Activated T-cell treated with anti-CD3 and anti-CD28 coated beads for 4 hours (primary cell): ENCODE data around the gene ABI1.

ENCODE experiments used
- DNase-seq: peaks from one replicate; pipeline ENCODE4 v3.0.0-alpha.2; 2020

Gene ABI1

GRCh38 chr10:26854524-26854923 lies 6.2 kb downstream of the ABI1 start:
- DNase-seq, result no peak

DNA sequence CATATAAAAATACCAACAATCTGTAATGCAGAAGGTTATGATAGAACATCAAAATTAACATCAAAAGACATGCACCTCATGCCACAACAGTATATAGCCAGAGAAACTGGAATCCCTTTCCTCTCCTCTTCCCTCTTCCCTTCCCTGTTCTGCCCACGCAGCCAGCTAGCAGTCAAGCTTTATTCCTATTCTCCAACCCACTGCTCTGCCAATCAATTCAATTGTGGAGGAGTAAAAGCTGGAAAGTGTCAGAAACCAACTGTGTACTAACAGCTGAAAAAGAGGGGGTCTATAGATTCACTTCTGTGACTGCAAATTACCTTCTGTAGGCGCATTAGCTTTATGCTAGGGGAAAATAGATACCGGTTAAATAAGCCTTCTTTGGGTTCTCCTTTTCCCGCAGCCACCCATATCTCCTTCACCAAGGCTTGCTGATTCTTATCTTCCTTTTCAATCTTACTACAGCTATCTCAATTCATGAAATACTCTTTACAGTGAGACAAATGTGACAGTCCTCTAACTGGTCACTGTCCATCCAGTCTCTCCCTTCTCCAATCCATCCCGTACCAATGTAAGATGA lies 16.3 kb downstream of the ABI1 start:
- no peak for DNase-seq

- DNase-seq, result no peak
These were observed 17.0 kb downstream of the ABI1 start for GRCh38 chr10:26843736-26844135.

- no peak for DNase-seq
These were observed 18.9 kb downstream of the ABI1 start for GRCh38 chr10:26841733-26842317.

DNA sequence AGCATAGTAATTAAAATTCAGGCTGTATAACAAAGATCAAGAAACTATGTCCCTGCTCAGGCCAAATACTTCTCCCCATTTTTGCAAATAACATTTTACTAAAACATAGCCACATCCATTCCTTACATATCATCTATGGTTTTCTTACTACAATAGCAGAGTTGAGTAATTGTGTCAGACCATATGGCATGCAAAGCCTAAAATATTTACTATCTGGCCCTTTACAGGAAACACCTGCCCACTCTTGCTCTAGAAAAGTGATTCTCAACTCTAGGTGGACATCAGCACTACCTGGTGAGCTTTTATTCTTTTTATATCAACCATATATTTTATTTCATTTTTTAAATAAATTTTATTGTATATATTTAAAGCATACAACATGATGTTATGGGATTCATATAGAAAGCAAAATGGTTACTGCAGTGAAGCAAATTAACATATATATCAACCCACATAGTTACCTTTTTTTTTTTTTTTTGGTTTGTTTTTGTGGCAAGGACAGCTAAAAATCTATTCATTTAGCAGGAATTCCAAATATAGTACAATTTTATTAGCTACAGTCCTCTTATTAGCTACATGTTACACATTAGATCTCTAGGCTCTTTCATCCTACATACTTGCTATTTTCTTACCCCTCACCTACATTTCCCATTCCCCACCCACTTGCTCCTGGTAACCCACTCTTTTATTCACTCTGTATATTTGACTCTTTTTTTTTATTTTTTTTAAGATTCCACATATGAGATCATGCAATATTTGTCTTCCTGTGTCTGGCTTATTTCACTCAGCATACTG lies 19.6 kb downstream of the ABI1 start:
- DNase-seq, result no peak

- DNase-seq, result no peak
These were observed 20.7 kb downstream of the ABI1 start for GRCh38 chr10:26839966-26840627.

DNA sequence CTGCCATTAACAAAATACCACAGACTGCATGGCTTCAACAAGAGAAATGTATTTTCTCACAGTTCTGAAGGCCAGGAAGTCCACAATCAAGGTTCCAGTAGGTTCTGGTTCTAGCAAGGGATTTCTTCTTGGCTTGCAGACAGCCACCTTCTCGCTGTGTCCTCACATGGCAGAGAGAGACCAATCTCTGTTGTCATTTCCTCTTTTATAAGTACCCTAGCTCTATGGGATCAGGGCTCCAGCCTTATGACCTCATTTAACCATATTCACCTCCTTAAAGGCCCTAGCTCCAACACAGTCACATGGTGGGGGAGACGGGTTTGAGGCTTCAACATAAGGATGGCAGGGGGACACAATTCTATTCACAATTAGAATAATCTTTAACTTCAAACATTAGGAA lies 23.6 kb downstream of the ABI1 start:
- DNase-seq, result no peak

DNA sequence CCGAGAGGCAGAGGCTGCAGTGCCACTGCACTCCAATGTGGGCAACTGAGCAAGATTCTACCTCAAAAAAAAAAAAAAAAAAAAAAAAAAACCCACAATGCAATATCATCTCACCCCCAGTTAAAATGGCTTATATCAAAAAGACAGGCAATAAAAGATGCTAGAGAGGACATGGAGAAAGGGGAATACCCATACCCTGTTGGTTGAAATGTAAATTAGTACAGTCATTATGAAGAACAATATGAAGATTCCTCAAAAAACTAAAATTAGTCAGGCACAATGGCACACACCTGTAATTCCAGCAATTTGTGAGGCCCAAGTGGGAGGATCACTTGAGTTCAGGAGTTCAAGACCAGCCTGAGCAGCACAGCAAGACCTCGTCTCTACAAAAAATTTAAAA lies 25.7 kb downstream of the ABI1 start:
- DNase-seq, result no peak

- no peak for DNase-seq
These were observed 27.8 kb downstream of the ABI1 start for GRCh38 chr10:26832960-26833359.

- DNase-seq, result no peak
These were observed 28.8 kb downstream of the ABI1 start for GRCh38 chr10:26831936-26832335.

GRCh38 chr10:26829810-26830515 lies 30.8 kb downstream of the ABI1 start:
- no peak for DNase-seq

DNA sequence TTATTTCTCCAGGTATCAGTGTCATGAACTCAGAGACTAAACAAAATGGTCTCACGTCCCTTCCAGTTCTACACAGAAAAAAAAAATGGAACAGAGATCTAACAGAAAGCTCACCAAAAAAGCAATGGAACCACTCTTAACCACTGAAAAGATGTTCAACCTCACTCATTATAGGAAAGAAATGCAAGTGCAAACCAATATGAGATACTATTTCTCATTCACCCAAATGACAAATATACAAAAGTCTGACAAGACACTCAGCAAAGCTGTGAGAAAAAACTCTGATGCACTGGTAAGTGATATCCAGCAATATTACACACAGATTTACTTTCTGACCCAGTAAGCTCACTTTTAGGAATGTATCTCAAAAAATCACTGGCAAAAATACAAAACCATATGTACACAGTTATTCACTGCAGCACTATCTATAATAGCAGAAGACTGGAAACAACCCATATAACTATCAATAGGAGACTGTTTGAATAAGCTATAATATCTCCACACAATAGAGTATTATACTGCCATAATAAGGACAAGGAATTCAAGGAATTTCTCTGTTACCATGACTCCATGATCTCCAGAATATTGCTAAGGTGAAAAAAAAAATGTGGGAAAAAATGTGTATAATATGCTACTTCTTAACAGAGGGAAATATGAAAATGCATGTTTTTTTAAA lies 36.6 kb downstream of the ABI1 start:
- no peak for DNase-seq

GRCh38 chr10:26821699-26822570 lies 38.8 kb downstream of the ABI1 start:
- DNase-seq, result no peak

DNA sequence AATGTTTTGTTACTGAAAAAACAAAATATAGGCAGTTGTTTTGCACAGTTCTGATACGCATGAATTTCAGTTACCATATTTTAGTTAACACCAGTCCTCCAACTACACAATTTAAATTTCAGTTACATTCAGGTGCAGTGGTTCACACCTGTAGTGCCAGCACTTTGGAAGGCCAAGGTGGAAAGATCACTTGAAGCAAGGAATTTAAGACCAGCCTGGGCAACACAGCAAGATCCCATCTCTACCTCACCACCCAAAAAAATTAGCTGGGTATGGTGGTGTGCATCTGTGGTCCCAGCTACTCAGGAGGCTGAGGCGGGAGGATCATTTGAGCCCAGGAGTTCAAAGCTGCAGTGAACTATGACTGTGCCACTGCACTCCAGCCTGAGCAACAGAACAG lies 45.3 kb downstream of the ABI1 start:
- DNase-seq, result no peak

DNA sequence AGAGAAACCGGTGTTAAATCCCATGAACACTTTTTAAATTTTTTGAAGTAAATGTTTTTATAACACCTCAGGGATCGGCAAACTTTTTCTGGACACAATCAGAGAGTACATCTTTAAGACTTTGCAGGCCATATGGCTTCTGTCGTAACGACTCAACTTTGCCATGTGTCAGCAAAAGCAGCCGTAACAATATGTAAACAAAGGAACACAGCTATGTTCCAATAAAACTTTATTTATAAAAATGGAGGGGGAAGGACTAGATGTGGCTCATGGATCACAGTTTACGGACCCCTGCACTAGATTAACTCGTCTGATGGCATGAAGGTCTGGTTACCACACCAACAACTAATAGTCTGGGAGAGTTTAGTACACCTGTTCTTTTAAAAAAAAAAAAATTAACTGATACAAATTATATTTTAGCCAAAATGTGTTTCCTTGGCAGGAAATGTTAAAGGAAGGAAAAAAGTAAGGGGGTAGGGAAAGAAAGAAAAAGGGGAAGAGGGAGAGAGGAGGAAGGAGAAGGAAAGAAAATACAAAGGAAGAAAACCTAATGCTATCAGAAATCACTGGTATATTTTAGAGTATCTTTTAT lies 50.2 kb downstream of the ABI1 start:
- no peak for DNase-seq

DNA sequence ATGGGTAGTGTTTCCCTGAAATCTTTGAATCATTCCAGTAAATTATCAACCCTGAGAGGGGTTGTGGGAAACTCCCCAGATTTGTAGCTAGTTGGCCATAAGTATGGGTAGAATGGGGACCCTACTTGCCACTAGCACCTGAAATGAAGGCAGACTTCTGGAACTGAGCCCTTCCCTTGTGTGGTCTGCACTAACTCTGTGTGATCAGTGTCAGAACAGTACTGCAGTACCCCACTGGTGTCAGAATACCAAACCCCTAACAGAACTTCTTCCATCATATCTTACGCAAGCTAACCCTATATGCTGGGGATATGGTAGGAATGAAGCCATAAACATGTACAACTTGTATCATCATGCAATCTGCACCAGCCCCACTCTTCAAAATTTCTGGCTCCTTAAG lies 50.8 kb downstream of the ABI1 start:
- no peak for DNase-seq

- DNase-seq, result no peak
These were observed 53.2 kb downstream of the ABI1 start for GRCh38 chr10:26807532-26807931.

GRCh38 chr10:26806557-26806956 lies 54.2 kb downstream of the ABI1 start:
- no peak for DNase-seq

GRCh38 chr10:26805567-26806245 lies 55.1 kb downstream of the ABI1 start:
- no peak for DNase-seq
